DND-41 (cell line): ENCODE results near the gene SDHA.

Experiments used
- EZH2 ChIP-seq: IDR thresholded peaks from 3 replicates; pipeline ENCODE4 v1.6.1; 2012; ENCODE audit warnings: borderline replicate concordance, low read depth, mild to moderate bottlenecking, moderate library complexity, low read length, inconsistent platforms; ENCODE audit not compliant: severe bottlenecking
- TF ChIP-seq, protein P1 (sequence below): IDR thresholded peaks from 2 replicates; pipeline ENCODE4 v1.5.1; 2012; ENCODE audit warnings: borderline replicate concordance, low read length, moderate library complexity, mild to moderate bottlenecking; ENCODE audit not compliant: poor library complexity, severe bottlenecking; ENCODE audit errors: extremely low read depth

DNA sequence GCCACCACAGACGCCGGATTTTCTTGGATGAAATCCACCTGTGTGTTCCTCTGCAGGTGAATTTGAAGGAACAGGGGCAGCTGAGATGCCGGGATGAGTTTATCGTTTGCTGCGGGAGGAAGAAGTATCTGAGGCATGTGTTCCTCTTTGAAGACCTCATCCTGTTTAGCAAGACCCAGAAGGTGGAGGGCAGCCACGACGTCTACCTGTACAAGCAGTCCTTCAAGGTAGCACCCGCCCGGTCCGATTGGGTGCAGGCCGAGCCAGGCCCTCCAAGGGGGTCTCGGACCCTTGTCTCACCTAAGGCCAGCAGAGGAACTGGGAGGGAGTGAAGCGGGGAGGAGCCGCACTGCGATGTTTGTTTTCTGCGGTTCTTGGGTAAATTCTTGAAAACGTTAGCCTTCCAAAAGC lies 45.3 kb upstream of the SDHA start:
- TF ChIP-seq, protein P1, sequence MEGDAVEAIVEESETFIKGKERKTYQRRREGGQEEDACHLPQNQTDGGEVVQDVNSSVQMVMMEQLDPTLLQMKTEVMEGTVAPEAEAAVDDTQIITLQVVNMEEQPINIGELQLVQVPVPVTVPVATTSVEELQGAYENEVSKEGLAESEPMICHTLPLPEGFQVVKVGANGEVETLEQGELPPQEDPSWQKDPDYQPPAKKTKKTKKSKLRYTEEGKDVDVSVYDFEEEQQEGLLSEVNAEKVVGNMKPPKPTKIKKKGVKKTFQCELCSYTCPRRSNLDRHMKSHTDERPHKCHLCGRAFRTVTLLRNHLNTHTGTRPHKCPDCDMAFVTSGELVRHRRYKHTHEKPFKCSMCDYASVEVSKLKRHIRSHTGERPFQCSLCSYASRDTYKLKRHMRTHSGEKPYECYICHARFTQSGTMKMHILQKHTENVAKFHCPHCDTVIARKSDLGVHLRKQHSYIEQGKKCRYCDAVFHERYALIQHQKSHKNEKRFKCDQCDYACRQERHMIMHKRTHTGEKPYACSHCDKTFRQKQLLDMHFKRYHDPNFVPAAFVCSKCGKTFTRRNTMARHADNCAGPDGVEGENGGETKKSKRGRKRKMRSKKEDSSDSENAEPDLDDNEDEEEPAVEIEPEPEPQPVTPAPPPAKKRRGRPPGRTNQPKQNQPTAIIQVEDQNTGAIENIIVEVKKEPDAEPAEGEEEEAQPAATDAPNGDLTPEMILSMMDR, result no peak
- no peak for TF ChIP-seq EZH2
